Measurements from ENCODE around the gene ADD1.

- TF ChIP-seq CTCF (IDR thresholded peaks at IDR 0.05), result no peak
- TF ChIP-seq EP300 (IDR thresholded peaks at IDR 0.05), result no peak
- no peak for TF ChIP-seq POLR2A (IDR thresholded peaks at IDR 0.05)
Measured at GRCh38 chr4:2871911-2872310, 28.3 kb downstream of the ADD1 start.

Measured in suprapubic skin (tissue), 3 donors.